K562 (cell line): ENCODE measurements around the gene ADD3. TPM values are rescaled to one million over a fixed set of nuclear protein-coding genes. Genes with fewer than 3 reads are reported as not detected.
A peak's percentile ranks its signal among the peaks of the same experiment; 100 is the strongest.

ENCODE experiments used
- ATAC-seq: fragments of 200-7000 bp; cut with Tn5 transposase; 3 replicates; pipeline ENCODE4 v1.9.1; 2020; ENCODE audit warnings: moderate library complexity
- BruUV-seq: library from RNA; stranded (reverse); fragments of 400-500 nt; replicated peaks from 2 replicates; lab custom pipeline; 2021; lab: Mats Ljungman, UMichigan
- CTCF ChIA-PET: fragments of 300-600 bp; formaldehyde crosslinking; extraction: SDS; loops from one replicate; lab custom pipeline; 2021; ENCODE audit warnings: low intra/inter-chr PET ratio; lab: Yijun Ruan, JAX
- POLR2A ChIA-PET: fragments of 300-600, 350-650 bp; sonication (Branson Sonifier 250); formaldehyde crosslinking; extraction: SDS; loops from one replicate; lab custom pipeline; 2021; ENCODE audit warnings: antibody characterized with exemption, inconsistent platforms; lab: Yijun Ruan, JAX
- DNase-seq, 4 experiments: peaks; one replicate each; pipeline versions ENCODE4 v3.0.0 to v3.0.0-alpha.2; 2011 to 2018; ENCODE audit warnings: low spot score in 3 of 4, mixed read lengths in 3 of 4; ENCODE audit errors: extremely low read depth in 1 of 4
- FAIRE-seq: peaks from 2 replicates; lab custom pipeline; 2011; peaks lifted over from hg19 to GRCh38; lab: Jason Lieb, UNC
- H2AFZ ChIP-seq: 2 replicates; pipeline ENCODE4 v1.6.0; 2011; ENCODE audit warnings: low read depth, low read length, control low read depth, inconsistent platforms
- H3K27ac ChIP-seq: fragments of 200-600 bp; 3 replicates; pipeline ENCODE4 v1.8.0; 2011; ENCODE audit warnings: low read depth, mild to moderate bottlenecking, control low read depth, inconsistent platforms, low read length, moderate library complexity, mixed read lengths; ENCODE audit errors: extremely low read depth
- H3K27me3 ChIP-seq, 2 experiments: fragments of 300-600 bp in 1 of 2; 2 replicates in 1 of 2; 3 replicates in 1 of 2; pipeline versions ENCODE4 v1.6.0 to v1.8.0; 2011; ENCODE audit warnings: inconsistent platforms in 2 of 2, low read length in 2 of 2, mild to moderate bottlenecking in 1 of 2, mixed read lengths in 1 of 2, moderate library complexity in 1 of 2; ENCODE audit not compliant: control insufficient read depth in 2 of 2, insufficient read depth in 2 of 2
- H3K36me3 ChIP-seq: fragments of 300-600 bp; 3 replicates; pipeline ENCODE4 v1.8.0; 2011; ENCODE audit warnings: mild to moderate bottlenecking, low read length, inconsistent platforms; ENCODE audit not compliant: control insufficient read depth, insufficient read depth
- H3K4me1 ChIP-seq, 2 experiments: fragments of 200-600 bp in 1 of 2; replicated peaks in 1 of 2; 2 replicates in 1 of 2; 3 replicates in 1 of 2; pipeline versions ENCODE4 v1.5.1 to v1.8.0; 2011; ENCODE audit warnings: inconsistent platforms in 2 of 2, low read length in 2 of 2, mild to moderate bottlenecking in 1 of 2, mixed read lengths in 1 of 2, moderate library complexity in 1 of 2; ENCODE audit not compliant: control insufficient read depth in 2 of 2, insufficient read depth in 2 of 2
- H3K4me2 ChIP-seq: 2 replicates; pipeline ENCODE4 v1.6.1; 2011; ENCODE audit warnings: low read length, control low read depth, inconsistent platforms, mixed read lengths; ENCODE audit not compliant: insufficient read depth
- H3K4me3 ChIP-seq: fragments of 200-600 bp; sonication (generic), shearing (Covaris generic); 2 replicates; pipeline ENCODE4 v1.5.1; 2016; ENCODE audit warnings: control low read depth, inconsistent platforms
- H3K79me2 ChIP-seq: fragments of 200-600 bp; 3 replicates; pipeline ENCODE4 v1.8.0; 2011; ENCODE audit warnings: low read length, inconsistent platforms; ENCODE audit not compliant: control insufficient read depth, insufficient read depth
- H3K9ac ChIP-seq, 2 experiments: 2 replicates each; pipeline versions ENCODE4 v1.6.0 to v1.6.1; 2011; ENCODE audit warnings: low read depth in 2 of 2, low read length in 2 of 2, control low read depth in 1 of 2, inconsistent platforms in 1 of 2, mild to moderate bottlenecking in 1 of 2, mixed read lengths in 1 of 2; ENCODE audit not compliant: insufficient read depth in 1 of 2
- H3K9me1 ChIP-seq: one replicate; pipeline ENCODE4 v1.6.0; 2011; ENCODE audit warnings: inconsistent platforms, mild to moderate bottlenecking, low read length, moderate library complexity; ENCODE audit not compliant: control insufficient read depth, insufficient read depth
- H3K9me3 ChIP-seq: replicated peaks from 2 replicates; pipeline ENCODE4 v1.5.1; 2011; ENCODE audit warnings: low read depth, low read length, inconsistent platforms; ENCODE audit not compliant: control insufficient read depth, insufficient read depth
- H4K20me1 ChIP-seq: replicated peaks from 2 replicates; pipeline ENCODE4 v1.6.1; 2011; ENCODE audit warnings: low read length, inconsistent platforms, mixed read lengths; ENCODE audit not compliant: control insufficient read depth, insufficient read depth
- C11orf30 ChIP-seq: fragments of 450-650 bp; IDR thresholded peaks from 2 replicates; pipeline ENCODE4 v1.6.1; 2016; ENCODE audit warnings: low read depth, mild to moderate bottlenecking
- ETS2 ChIP-seq: IDR thresholded peaks from 2 replicates; pipeline ENCODE4 v1.6.1; 2016; ENCODE audit warnings: borderline replicate concordance, missing genetic modification characterization, mild to moderate bottlenecking, moderate library complexity, missing compliant biosample characterization; ENCODE audit not compliant: poor library complexity, severe bottlenecking
- MAFF ChIP-seq: IDR thresholded peaks from 2 replicates; pipeline ENCODE4 v1.6.1; 2012; ENCODE audit warnings: low read length, improper control_type of control experiment
- MAFG ChIP-seq: fragments of 450-650 bp; conservative IDR thresholded peaks from 2 replicates; pipeline ENCODE4 v1.6.1; 2016; ENCODE audit warnings: missing genetic modification characterization, missing compliant biosample characterization
- MAFK ChIP-seq: IDR thresholded peaks from 2 replicates; pipeline ENCODE4 v1.6.1; 2011; ENCODE audit warnings: low read length, improper control_type of control experiment
- MAX ChIP-seq: sonication (generic); formaldehyde crosslinking; IDR thresholded peaks from 2 replicates; pipeline ENCODE4 v1.9.0; 2022; ENCODE audit warnings: mild to moderate bottlenecking, missing genetic modification reagents
- MNT ChIP-seq, 2 experiments: fragments of 450-650 bp; conservative IDR thresholded peaks; 2 replicates each; pipeline ENCODE4 v1.6.1; 2017; ENCODE audit warnings: mild to moderate bottlenecking in 2 of 2, moderate library complexity in 2 of 2
- NCOA4 ChIP-seq: fragments of 450-650 bp; IDR thresholded peaks from 2 replicates; pipeline ENCODE4 v1.6.1; 2018; ENCODE audit warnings: mild to moderate bottlenecking; ENCODE audit not compliant: partially characterized antibody
- UBTF ChIP-seq, 2 experiments: IDR thresholded peaks; 2 replicates each; pipeline ENCODE4 v1.6.1; 2012; ENCODE audit warnings: improper control_type of control experiment in 2 of 2, low read depth in 2 of 2, low read length in 2 of 2, borderline replicate concordance in 1 of 2
- XRCC5 ChIP-seq: fragments of 200-400 bp; formaldehyde crosslinking; IDR thresholded peaks from 2 replicates; pipeline ENCODE4 v1.6.1; 2017; ENCODE audit warnings: low read depth, mild to moderate bottlenecking, low read length
- ZNF316 ChIP-seq: fragments of 450-650 bp; IDR thresholded peaks from 2 replicates; pipeline ENCODE4 v1.6.1; 2016
- ZNF778 ChIP-seq: fragments of 450-650 bp; formaldehyde crosslinking; IDR thresholded peaks from 2 replicates; pipeline ENCODE4 v1.4.0; 2020; ENCODE audit warnings: mild to moderate bottlenecking, moderate library complexity
- WGBS: fragments of 100-300 bp; shearing (Covaris generic); methylation state at CpG from one replicate; pipeline ENCODE4 v1.1.6; 2016; ENCODE audit warnings: low coverage, mixed read lengths; ENCODE audit not compliant: insufficient coverage; ENCODE audit errors: missing lambda C conversion rate; 5-methylcytosine and 5-hydroxymethylcytosine counted together
- in situ Hi-C: fragments of 300-500 bp; cut with MboI; formaldehyde crosslinking; loops from 4 replicates; pipeline ENCODE4 v1.15.0; 2018; ENCODE audit warnings: inconsistent platforms, mixed read lengths
- intact Hi-C: fragments of 100-400 bp; cut with micrococcal nuclease; formaldehyde crosslinking; loops from 2 replicates; pipeline ENCODE4 v1.14.2; 2022
- polyA plus RNA-seq, 8 experiments: library from polyadenylated mRNA; depleted of rRNA in 4 of 8; stranded (reverse) in 5 of 8; unstranded in 3 of 8; fragments of >200 nt; fragmentation: Nextera tagmentation in 2 of 8; fragmentation: Illumina TruSeq in 1 of 8; extraction: Ambion mirVana in 2 of 8; extraction: Trizol in 1 of 8; gene quantifications; 2 replicates each; pipeline versions ENCODE4 v1.2.1 to v1.2.3, GENCODE V29; 2011 to 2014; ENCODE audit warnings: inconsistent platforms in 1 of 8, missing spikeins in 1 of 8
- total RNA-seq, 7 experiments: library from RNA; depleted of rRNA in 6 of 7; stranded (reverse); fragments of >200 nt in 6 of 7; fragmentation: Illumina TruSeq in 2 of 7; extraction: Trizol in 2 of 7; gene quantifications; 2 replicates each; pipeline versions ENCODE4 v1.2.1 to v1.2.3, GENCODE V29; 2011 to 2021; ENCODE audit warnings: low replicate concordance in 1 of 7
- TF ChIP-seq, protein P1 (sequence below): fragments of 250-450 bp; sonication (Bioruptor Pico); IDR thresholded peaks from 2 replicates; pipeline ENCODE4 v1.5.0; 2022; ENCODE audit warnings: mild to moderate bottlenecking

Gene ADD3
- total and polyA plus RNA-seq, 9 of the 15 experiments (the other 6 are each of a cell fraction or from before 2014, with no cell fraction given) = 13.2 to 125 (median 31.7) TPM

DNA sequence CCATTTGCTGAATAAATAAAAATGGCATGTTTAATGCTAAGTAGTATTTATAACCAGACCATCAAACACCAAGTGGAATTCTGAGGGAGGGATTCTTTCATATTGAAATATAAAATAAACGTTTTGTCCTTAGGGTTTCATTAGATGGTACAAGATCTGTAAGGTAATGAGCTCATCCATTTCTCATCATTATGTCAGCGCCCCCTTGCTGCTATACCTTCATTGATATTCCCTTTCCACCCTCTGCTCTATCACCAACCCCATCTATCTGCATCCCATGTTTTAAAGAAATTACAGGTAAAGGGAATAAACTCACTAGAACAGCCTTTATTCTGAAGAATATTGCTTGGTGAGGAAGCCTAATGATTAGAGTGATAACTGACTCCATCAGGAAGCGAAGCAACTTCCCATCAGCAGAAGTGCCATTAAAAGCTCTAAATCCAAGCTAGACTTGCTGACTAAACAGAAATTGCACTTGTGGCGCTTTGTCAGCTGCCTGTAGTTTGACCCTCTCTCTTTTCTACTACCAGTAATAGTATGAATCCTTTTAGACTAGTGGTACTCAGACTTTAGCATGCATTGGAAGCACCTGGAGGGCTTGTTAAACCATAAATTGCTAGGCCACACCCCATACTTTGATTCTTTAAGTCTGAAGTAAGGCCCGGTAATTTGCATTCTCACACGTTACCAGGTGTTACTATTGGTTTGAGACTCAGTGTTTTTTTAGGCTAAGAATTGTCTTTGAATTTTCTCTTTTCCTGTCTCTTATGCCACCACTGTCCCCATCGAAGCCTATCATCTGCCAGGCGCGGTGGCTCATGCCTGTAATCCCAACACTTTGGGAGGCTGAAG, 27.5 kb downstream of the ADD3 start:
- no peak for DNase-seq
- Histone ChIP-seq H4K20me1 (no peaks in the 10 kb centered on the region), H3K9ac (no peak overlapping the region), H3K9me3 (no peaks in the 10 kb centered on the region), H3K9me1 (no peaks in the 10 kb centered on the region), H3K27me3 (no peaks in the 10 kb centered on the region), H2AFZ (no peak overlapping the region), H3K79me2 (peaks cover 46% of the 10 kb centered on the region), H3K4me3 (no peak overlapping the region), H3K4me1 (peaks cover 0 to 2% of the 10 kb centered on the region in 2 experiments; a peak in 1 of 5 replicates), H3K36me3 (no peaks in the 10 kb centered on the region), H3K27ac (no peak overlapping the region), H3K4me2 (no peak overlapping the region)
- TF ChIP-seq MNT (conservative IDR thresholded peaks at IDR 0.05) = no peak
- peak; percentile 84 for TF ChIP-seq C11orf30
- TF ChIP-seq NCOA4 = no peak
- no peak for TF ChIP-seq MAX (CRISPR knock-in tag)
- TF ChIP-seq MAFK = peak; percentile 66
- peak; percentile 68 for TF ChIP-seq MAFF
- no peak for TF ChIP-seq ZNF778 (CRISPR knock-in tag)
- no peak for TF ChIP-seq UBTF (IDR thresholded peaks at IDR 0.05; ENCODE audit: borderline replicate concordance in 1 of 2, low read depth in 2 of 2, low read length in 2 of 2)
- TF ChIP-seq ETS2 (tag) = no peak
- TF ChIP-seq, protein P1, sequence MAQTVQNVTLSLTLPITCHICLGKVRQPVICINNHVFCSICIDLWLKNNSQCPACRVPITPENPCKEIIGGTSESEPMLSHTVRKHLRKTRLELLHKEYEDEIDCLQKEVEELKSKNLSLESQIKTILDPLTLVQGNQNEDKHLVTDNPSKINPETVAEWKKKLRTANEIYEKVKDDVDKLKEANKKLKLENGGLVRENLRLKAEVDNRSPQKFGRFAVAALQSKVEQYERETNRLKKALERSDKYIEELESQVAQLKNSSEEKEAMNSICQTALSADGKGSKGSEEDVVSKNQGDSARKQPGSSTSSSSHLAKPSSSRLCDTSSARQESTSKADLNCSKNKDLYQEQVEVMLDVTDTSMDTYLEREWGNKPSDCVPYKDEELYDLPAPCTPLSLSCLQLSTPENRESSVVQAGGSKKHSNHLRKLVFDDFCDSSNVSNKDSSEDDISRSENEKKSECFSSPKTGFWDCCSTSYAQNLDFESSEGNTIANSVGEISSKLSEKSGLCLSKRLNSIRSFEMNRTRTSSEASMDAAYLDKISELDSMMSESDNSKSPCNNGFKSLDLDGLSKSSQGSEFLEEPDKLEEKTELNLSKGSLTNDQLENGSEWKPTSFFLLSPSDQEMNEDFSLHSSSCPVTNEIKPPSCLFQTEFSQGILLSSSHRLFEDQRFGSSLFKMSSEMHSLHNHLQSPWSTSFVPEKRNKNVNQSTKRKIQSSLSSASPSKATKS (CRISPR knock-in tag) = no peak
- no peak for TF ChIP-seq XRCC5
- TF ChIP-seq MAFG (tag) = peak; percentile 69
- peak; percentile 86 for TF ChIP-seq ZNF316
- intact Hi-C loops (no loop called here), in situ Hi-C loops (no loop called here)
- ATAC-seq = 0 out of 3 replicates have a peak, but pooled peaks have one; percentile 36
- ChIA-PET POLR2A (interaction anchor here (0.6 to 1.4 kb wide), 2 partner anchors 17 to 33 kb away, joined by 3 to 4 read pairs; no protein-coding TSS in a partner anchor), CTCF (no interaction called here)
- FAIRE-seq = no peak
- no TSS peak for BruUV-seq
- 79% methylated on average over 9 of the region's 9 CpGs for WGBS
